NCI-H2227 (cell line): ENCODE measurements around the gene RHOJ.
"Not testable (repeated sequence)": the region's sequence is repeated elsewhere in the genome, so short reads cannot be mapped to it uniquely, and the experiment has no call there.

Experiments used
- DNase-seq: peaks from one replicate; lab custom pipeline; 2025; ENCODE audit not compliant: unreplicated experiment; lab: John Stamatoyannopoulos, UW

RHOJ gene

DNA sequence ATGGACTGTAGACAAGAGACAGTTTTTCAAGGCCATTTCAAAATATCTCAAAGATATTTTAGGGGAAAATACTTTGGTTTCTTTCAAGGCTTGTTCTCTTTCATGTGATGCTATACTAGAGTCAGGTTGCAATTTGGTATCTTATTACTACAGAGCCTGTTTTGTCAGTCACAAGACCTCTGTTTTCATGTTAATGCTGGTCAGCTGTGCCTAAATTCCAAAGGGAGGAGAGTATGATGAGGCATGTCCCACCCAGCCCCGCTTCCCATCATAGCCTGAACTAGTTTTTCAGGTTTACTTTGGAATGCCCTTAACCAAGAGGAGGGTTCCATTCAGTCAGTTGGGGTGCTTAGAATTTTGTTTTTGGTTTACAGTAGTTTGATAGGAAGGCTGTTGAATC lies 61.9 kb downstream of the RHOJ start:
- no peak for DNase-seq

DNA sequence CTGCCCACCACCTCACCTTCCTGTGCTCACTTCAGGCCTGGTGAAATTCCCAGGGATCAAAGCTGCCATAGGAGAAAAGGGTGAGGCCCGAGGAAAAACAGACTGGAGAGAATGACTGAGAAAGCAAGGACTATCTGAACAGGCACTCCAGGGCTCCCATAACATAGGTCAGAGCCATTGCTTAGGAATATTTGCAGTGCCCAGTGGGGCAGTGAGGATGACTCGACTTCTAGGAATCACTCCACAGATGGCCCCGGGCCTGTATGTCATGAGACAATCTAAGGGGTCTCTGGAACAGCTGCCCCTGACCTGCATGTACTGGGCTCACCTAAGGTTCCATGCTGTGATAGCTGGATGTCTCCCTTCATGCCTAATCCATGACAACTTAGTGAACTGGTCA lies 62.9 kb downstream of the RHOJ start:
- DNase-seq = no peak

DNA sequence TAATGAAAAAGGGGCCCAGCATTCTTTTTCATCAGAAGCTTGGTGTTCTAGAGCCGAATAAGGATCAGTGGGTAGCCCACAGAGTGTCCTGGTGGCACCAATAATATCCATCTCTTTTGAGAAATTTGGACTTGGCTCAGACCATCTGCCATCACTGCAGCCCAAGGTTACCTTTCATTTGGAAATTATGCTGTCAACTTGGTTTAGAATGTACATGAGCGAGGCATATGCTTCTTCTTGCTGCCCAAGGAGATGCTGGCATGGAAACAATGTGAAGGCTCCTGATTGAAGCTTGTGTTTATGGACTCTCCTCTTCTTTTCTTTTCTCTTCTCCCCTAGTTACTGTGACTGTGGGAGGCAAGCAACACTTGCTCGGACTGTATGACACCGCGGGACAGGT lies 64.5 kb downstream of the RHOJ start:
- DNase-seq = no peak

DNA sequence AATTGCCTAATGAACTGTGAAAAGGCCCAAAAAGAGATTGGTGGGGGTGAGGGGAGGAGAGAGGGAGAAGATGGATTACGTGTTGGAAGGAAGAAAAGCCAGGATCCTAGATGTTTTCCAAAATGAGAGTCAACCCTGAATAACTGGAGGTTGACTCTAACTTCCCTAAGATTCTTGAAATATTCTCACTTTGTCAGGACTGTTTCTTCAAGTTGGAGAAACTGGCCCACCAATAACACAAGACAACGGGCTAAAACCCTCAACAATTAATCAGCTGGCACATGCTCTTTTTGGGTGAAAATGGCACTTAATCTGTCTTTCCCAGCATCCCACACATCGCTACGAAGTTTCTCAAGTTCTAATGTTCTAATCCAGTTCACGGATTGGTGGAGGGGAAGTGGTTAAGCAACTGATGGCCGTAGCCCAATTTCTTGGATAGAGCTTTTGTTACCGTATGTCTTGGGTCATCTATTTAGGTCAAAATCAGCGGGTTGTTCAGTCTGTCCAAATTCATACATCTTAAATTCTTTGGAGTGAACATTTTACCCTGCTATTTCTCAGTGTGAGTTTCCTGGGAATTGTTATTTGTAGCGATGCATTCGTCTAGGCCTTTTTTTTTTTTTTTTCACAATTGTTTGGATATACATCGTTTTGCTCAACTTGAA lies 65.5 kb downstream of the RHOJ start:
- no peak for DNase-seq

DNA sequence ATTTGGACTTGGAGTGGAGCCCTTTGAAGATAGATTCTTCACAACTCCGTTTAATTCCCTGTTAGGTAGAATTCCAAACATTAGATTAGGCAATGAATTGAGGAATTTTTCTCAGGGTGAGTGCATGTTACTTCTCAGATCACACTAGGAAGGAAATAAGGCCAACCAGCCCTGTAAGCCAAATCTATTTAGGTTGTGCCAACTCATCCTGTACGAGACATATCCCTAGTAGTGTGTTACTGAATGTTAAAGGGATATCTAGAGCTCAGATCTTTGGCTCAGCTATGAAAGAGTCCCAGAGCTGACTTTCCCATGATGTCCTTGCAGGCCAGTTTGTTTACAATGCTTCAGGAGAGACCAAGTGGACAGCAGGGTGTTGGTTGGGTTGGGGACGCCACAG lies 68.9 kb downstream of the RHOJ start:
- no peak for DNase-seq

DNA sequence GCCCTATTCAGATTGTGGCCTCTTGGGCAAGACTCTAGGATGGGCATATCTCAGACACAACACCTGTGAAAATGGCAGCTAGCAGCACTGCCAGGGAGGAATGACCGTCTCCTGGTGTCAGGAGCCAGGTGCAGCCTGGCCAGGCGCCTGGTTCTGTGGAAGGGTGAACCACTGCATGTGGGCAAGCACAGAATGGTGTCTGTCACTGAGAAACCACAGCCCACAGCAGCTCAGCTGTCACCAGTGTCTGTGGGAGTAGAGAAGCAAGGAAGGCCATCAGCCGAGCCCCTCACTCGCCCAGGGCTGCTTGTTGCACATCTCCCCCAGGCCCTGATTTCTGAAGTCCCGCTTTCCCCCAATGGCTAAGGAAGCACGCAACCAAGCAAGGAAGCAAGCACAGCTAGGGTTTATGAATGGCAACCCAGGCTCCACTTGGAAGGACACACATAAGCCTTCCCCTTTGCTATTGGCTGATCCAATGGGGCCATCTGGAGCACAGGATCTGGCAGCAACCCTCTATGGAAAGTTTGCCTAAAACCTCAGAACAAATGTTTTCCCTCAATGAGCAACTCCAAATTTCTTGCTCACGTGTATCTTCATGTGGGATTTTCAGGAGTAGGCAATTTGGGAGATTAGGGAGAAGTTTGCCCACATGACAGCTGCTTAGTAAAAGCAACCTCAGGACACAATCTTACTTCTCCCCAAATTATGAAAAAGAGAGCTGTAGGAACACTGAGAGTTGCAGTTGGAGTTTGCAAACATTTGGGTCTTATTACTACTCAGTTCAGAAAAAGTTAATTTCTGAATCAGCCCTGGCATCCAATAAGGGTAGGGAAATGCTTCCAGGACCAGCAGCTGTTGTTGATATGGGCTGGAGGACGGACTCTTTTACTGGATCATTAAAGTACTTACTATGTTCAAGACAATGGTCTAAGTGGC lies 69.7 kb downstream of the RHOJ start:
- DNase-seq = no peak

DNA sequence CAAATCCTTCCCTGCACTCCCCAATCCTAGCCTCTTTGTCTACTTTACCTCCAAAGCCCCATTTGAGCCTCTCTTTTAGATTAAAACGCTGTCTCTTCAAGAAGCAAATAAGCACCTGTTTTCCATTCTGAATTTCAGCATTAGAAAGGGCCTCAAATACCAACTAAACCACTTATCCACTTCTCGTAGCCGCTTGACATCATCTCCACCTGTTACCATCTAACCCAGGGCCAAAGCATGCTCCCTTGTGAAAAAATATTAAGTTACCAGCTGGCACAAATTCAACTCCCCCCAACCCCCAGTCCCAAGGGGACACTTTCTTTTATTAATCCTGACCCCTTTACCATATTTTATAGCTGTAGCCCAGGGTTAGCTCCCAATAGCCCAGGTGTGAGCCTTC lies 71.4 kb downstream of the RHOJ start:
- DNase-seq = no peak

DNA sequence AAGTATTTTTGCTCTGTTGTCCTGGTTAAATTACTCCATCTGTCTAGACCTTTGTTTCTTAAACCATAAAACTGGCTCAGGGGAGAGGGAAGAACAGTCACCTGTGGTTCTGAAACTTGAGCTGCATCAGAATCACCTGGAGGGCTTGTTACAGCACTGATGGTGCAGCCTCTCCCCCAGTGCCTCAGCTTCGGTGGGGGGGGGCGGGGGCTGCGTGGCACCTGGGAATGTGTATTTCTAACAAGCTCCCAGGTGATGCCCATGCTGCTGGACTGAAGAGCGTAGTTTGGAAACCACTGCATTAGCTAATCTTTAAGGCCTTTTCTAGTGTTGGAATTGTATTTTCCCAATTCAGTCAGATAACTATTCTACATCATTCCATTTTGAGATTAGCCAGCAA lies 71.8 kb downstream of the RHOJ start:
- DNase-seq = no peak

DNA sequence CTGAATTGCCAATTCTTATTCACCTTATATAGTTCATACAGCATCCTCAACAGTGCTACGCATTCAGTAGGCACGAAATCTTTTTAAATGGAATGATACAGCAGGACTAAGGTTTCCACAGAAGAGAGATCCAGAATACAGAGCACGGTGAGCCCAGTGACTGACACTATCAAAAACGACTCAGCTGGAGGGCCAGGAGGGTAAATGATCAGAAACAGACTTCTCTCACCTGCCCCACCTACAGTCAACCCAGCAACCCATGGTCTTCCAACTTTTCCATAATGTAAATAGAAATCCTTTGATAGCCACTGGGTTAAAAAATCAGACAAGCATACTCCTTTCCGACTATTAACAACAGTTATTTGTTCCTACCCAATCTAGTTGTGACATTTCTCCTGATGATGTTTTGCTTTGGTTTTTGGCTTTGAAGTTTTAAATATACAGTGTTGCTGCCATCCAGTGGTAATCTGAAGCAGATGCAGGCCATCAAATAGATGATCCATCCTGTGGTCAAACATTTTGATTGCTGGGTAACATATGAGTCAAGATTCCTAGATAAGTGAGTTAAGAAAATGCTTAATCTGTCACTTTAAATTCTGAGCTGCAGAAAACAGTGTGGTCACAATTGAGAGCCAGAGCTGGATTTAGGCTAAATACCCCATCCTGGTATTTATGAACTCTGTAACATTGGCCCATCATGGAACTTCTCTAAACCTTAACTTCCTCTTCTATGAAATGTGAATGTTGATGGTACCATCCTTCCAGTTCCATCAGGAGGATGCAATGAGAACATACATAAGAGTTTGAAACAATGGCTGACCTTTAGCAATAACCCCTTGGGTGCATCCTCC lies 72.5 kb downstream of the RHOJ start:
- peak; percentile 65 for DNase-seq

DNA sequence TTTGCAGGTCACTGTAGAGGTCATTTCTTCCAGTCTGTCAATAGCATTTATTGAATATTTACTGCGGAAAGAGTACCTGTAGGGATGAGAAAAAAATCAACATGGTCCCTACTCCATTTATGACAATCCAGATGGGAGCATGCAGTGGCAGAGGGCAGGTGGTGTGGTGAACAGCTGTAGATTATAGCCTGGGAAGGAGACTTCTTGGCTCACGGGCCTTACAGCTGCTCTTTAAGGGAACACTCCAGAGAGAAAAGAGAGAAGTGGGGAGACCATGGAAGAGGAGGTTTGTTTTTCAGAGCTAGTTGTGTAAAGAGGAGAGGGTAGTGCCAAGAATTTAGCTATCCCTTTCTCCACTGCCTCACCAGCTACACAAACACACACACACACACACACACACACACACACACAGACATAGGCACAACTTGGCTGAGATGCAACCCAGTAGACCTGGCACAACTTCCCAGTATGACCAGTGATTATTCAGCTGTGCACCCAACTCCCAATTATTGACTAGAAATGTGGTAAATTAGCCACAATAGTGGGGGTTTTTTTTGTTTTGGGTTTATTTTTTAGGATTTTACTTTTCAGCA lies 73.4 kb downstream of the RHOJ start:
- DNase-seq = no peak

DNA sequence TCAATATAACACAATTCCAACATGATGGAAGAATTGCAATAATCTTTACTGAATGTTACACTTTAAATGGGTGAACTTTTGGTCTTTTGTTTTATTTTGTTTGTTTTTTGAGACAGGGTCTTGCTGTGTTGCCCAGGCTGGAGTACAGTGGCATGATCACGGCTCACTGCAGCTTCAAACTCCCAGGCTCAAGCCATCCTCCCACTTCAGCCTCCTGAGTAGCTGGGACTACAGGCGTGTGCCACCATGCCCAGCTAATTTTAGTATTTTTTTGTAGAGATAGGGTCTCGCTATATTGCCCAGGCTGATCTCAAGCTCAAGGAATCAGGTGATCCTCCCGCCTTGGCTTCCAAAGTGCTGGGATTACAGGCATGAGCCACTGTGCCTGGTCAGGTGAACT lies 75.7 kb downstream of the RHOJ start:
- DNase-seq = not testable (repeated sequence)

DNA sequence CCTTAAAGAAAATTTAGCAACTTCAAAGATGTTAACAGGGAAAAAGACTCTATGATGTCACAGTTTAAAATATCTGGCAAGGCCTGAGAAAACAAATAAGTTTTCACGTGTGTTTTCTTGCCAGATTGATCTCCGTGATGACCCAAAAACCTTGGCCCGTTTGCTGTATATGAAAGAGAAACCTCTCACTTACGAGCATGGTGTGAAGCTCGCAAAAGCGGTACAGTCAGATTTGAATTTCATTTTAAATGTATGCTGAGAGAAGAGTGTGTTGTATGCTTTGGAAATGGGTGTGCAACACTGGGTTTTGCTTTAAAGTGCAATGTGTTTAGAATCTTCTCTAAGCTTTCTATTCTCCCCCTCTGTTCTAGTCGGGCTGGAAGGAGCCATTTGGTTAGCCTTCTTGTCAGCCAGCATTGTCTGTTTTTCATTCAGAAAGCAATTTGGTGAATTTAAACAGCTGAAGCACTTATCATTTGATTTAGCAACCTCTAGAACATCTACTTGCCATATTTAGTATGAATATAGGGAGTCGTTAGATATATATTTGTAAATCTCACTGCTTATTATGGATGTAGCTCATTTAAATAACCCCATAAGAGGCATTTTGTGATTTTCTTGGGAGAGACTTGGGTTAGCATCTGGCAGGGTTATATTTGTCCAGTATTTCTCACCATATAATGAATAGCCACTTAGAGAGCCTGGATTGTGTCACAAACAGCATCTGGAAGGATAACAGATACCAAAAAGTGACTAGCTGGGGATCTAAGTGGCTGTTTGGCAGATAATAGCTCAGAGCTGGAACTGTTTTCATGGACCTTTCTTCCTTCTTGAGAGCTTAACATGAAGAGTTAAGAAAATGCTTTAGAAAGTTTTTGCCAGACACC lies 79.0 kb downstream of the RHOJ start:
- DNase-seq = no peak

DNA sequence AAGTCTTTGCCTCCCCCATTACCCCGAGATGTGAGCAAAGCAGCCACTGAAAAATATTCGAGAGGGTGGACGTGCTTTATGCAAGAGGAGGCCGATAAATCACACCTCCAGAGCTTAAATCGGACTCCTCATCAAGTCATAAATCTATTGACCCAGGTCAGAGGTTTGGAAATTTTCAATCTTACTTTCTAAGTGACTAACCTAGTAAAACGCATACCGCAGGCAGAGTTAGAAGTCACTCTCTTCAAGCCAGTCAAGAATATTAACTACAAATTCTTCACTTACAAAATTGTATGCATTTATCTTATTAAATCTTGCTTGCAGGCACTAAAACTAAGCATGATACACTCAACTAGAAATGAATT lies 79.6 kb downstream of the RHOJ start:
- no peak for DNase-seq

DNA sequence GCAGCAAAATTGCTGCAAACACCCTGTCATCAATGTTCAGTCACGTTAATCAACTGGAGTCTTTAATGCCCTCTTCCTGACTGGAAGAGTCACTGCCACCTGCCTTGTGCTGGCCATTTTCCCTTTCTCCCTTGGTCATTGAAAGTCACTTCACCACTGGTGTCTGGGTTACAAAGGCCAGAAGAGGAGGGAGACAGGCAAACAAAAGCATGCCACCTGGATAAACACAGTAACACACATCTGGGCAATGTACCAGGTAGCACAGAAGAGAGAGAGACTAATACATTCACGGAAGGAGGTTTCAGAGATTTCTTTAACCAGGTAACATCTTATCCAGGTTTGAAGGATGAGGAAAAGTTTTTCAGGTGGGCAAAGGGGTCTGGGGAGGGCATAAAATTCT lies 81.8 kb downstream of the RHOJ start:
- no peak for DNase-seq

DNA sequence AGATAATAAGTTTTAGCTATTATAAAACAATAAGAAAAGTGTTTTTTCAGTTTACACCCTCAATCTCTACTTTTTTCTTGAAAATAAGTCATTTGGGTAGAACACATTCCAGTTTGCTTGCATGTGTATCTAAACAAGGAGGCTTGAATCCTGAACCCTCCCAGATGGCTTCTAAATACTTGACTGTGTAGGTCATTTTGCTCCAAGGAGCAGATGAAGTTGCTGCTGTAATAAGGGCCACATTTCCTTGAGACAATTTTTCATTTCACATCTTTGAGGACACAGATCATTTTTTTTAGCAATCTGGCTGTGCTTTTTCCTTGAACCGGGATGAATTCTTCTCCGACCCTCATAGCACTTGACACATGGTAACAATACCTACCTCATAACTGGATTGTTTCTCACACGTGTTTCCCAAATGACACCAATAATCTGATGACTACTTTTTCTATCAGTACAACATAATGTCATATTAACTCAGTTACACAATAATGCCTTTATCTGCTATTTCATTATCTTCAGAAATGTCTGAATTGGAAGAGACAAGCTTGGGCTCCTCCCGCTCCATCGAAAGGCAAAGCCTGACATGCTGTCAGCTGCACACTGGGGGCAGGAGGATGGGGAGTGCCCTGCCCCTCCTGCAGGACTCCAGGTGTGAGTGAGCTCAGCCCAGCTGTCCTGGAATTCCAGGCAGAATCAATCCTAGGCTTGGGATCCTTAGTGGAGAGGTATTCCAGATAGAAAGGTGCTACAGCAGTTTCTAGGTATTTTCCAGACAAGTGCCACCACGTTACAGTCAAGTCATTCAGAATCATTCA lies 83.6 kb downstream of the RHOJ start:
- DNase-seq = no peak

DNA sequence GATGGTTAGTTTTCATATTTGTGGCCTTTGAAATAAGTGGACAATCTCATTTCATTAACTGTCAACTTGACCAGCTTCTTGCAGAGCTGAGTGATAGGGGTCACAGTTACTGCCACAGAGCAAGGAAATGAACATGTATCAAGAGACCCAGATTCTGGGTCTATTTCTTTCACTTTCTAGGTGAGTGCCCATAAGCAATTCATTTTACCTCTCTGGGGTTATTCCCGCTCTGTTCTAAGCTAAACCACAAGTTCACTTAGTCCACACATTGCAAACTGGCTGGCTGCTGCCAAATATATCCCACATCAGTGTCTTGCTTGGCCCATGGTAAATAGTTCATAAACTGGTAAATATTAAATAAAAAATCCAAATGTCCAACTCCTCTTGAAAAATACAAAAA lies 84.6 kb downstream of the RHOJ start:
- no peak for DNase-seq

DNA sequence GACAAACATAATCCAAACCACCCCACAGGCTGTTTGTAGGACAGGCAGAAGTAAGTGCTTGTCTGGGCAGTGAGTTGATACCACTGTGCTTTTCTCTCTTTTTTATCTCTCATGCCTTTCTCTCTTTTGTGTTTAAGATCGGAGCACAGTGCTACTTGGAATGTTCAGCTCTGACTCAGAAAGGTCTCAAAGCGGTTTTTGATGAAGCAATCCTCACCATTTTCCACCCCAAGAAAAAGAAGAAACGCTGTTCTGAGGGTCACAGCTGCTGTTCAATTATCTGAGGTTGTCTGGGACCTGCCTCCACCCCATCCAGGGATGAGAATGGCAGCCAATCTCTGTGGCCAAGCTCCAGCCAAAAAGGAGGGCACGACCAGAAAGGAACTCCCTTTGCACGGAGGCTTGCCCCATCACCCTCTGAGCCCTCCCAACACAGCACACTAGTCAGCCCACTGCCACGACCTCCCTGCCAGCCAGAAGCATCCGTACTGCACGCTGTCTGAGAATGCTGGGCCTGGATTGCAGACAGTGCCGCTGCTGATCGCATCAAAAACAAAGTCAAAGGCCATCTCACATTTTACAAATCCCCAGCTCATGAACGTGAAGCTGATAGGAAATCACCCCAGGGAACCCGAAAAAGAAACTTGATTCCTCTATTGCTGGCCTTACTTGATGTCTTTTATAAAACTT lies 86.6 kb downstream of the RHOJ start:
- no peak for DNase-seq

DNA sequence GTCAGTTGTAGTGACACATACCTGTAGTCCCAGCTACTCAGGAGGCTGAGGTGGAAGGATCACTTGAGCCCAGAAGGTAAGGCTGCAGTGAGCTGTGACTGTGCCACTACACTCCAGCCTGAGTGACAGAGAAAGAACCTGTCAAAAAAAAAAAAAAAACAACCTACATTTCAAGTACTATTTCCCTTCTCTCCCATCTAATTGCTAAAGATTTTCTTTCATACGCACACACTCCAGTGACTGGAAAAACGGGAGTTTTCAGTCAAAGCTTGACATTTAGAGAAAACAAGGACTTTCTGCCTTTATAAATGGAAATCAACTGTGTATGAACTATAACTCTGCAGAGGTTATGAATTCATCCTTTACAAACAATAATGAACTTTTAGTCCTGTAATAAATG lies 88.6 kb downstream of the RHOJ start:
- DNase-seq = no peak

DNA sequence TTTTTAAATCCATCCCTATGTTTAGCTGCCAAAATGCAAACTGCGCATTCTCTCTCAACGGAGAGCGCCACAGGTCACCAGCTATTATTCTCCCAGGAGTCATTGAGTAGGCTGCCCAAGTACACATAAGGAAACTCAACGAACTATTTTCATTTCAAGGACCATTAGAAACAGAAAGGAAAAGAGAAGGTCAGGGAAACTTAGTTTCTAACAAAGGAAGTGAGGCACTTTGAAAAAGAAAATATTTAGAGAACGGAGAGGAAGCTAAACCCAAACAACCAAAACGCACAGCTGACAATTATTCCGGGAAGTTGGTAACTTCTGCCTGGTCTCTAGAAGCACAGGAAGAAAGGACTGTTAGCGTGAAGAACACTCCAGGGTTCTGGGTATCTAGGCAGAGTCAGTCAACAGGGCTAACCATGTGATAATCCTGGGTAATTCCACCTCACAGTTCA lies 91.0 kb downstream of the RHOJ start:
- DNase-seq = no peak
